Cerebellar nuclear complex (tissue), 1 donor: ENCODE results near the gene HCRTR2.
"Not testable (repeated sequence)": the region's sequence is repeated elsewhere in the genome, so short reads cannot be mapped to it uniquely, and the experiment has no call there.

ENCODE experiments used
- DNase-seq, 2 experiments: peaks; one replicate each; lab custom pipeline; 2025; lab: John Stamatoyannopoulos, UW

Gene HCRTR2

DNA sequence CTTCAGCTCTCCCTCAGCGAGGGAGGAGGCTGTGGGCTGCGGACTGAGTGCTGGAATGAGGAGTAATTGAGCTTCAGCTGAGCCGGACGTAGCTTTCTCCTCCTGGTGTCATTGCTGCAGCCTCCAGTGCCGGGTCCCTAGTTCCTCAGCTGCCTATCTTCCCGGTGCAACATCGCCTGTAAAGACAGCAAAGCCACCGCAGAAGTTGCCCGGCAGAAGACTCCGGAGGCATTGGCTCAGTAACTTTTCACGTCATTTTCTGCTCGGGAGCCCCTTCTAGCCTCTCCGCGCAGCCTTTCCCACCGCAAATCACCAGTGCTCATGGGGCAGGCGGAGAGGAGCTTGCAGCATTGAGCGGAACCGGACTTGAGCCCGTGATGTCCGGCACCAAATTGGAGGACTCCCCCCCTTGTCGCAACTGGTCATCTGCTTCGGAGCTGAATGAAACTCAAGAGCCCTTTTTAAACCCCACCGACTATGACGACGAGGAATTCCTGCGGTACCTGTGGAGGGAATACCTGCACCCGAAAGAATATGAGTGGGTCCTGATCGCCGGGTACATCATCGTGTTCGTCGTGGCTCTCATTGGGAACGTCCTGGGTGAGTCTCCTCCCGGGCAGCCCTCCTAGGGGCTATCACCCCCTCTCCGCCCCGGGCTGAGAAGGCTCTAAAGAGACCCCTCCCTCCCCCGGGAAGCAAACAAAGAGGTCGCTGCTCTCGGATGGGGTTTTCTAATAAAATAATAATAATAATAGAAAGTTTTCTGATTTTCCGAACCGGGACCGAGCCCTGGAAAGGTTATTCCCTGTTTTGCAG lies at the start of gene HCRTR2:
Gene HCRTR2 (plus strand): TSS at position 305 of the 816 bp plus-strand sequence. CDS start 73 bp downstream, at position 378.
- DNase-seq, result no peak

- DNase-seq, result no peak
Measured at GRCh38 chr6:55130806-55131324, 43.5 kb upstream of the HCRTR2 start.

DNA sequence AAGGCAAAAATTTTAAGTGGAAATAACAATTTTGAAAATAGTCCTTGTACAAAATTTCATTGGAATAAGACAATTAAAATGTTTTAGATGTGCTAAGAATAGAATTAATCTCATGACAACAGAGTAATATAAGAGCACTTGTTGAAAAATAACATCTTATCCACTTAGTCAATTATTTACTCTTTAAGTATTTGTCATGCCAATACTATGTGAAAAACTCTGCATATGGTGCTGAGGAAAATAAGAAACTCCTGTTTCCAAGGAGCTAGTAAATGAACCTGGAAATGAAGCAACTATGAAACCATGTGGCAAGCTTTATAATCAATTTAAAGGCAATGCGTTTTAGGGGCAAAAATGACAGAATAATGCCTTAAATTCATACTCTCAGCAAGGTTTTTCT lies 42.7 kb upstream of the HCRTR2 start:
- DNase-seq, result no peak

GRCh38 chr6:55136916-55137315 lies 37.4 kb upstream of the HCRTR2 start:
- DNase-seq, result no peak

GRCh38 chr6:55137929-55138693 lies 36.2 kb upstream of the HCRTR2 start:
- DNase-seq, result no peak

- no peak for DNase-seq
Measured at GRCh38 chr6:55141611-55142010, 32.7 kb upstream of the HCRTR2 start.

DNA sequence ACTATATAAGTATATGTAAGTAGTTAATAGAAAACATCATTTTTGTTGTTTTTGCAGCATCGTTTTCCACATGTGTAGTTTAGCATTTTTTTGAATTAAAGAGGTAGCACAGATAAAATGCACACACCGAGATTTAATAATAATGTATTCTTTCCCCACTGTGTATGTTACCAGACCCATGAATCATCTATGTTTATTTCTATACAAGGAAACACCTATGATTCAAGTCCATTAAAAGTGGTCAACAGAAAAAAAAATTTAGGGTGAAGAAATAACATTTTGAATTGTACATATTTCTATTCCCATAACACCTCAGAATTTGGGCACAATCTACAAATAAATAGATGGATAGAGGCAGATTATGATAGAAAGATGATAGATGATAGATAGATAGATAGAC lies 31.7 kb upstream of the HCRTR2 start:
- DNase-seq, result no peak

DNA sequence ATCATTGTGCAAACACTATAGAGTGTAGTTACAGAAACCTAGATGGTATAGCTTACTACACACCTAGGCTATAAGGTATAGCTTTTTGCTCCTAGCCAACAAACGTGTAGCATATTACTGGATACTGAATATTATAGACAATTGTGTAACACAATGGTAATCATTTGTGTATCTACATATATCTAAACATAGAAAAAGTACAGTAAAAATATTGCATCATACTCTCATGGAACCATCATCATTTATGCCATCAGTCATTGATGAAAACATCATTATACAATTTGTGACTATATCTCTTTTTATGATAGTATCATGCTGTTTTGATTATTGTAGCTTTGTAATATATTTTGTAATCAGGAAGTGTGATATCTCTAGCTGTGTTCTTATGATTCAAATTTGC lies 21.0 kb upstream of the HCRTR2 start:
- DNase-seq, result no peak

DNA sequence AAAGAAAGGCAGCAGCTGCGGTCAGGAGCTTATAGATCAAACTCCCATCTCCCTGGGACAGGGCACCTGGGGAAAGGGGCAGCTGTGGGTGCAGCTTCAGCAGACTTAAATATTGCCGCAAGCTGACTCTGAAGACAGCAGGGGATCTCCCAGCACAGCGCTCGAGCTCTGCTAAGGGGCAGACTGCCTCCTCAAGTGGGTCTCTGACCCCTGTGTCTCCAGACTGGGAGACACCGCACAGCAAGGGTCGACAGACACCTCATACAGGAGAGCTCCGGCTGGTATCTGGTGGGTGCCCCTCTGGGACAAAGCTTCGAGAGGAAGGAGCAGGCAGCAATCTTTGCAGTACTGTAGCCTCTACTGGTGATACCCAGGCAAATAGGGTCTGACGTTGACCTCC lies 15.5 kb upstream of the HCRTR2 start:
- DNase-seq, result not testable (repeated sequence)

DNA sequence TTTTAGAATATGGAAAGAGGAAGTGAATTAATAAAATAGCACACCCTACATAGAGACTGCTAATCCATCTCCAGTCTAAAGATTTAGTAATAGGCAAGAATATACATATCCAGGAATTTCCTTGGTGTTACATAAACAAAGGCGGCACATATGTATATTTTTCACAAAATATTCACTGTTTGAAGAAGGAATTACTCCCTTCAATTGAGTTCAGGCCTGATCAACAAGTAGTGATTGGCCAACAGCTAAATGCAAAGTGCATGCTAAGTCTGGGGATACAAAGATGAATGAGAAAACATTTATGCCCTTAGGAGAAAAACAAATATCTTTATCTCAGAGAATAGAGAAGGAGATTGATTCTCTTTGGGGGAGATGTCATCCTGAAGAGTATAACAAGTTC lies 6.5 kb upstream of the HCRTR2 start:
- no peak for DNase-seq

DNA sequence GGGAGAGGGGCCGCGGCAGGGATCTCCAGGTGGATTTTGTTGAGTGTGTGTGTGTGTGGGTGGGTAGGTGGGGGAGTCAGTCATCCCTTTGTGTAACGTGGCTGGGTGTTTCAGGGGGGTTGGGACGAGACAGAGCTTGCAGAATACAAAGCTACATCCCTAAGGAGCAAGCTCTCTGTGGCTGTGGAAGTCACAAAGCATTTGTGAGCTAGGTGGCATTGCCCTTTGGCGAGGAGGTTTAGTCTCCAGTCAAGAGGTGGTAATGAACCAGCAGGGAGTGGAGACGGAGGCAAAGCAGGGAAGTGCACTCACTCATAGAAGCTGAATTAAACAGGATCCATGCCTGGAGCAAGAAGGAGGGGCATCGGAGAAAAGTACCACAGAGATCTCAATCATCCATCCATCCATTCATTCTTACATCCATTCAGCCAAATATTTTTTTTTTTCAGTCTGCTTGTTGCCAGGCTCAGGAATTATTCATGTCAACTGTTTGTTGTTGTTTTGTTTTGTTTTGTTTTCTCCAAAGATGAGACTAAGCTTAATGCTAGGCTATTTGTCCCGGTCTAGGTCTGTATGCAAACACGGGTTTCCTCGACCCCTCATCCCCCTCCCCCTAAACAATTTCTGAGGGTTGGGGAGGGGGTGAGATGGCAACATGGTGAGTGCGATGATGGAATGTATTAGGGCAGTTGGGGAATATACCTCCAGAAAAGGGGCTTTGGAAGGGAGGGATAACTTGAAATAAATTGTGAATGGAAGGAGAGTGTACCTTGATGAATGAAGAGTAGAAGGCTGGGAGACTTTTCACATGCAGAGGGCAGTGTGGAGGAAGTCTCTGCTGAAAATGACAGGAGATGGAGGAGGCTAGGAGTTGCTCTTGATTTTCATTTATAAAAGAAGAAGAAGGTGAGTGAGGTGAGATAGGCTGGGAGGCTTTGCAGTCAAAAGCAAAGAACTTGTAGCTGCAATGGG lies 1.0 kb downstream of the HCRTR2 start:
- no peak for DNase-seq

DNA sequence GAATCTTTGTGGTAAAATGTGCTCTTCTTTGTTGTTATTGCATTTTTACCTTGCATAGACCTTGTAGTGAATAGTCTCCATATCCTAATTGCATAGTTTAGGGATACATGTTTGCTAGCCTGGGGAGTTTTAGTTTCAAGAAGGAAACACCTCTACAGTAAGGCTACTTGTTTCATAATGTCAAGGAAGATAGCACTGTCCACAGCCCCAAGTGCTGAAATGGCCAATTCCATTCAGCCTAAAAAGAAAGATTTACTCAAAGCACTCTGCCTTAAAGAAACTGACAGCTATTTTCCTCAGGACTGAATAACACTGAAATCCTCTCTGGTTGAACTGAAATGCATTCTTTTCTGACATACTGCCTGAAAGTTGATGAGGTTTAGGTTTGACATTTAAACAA lies 2.6 kb downstream of the HCRTR2 start:
- no peak for DNase-seq

DNA sequence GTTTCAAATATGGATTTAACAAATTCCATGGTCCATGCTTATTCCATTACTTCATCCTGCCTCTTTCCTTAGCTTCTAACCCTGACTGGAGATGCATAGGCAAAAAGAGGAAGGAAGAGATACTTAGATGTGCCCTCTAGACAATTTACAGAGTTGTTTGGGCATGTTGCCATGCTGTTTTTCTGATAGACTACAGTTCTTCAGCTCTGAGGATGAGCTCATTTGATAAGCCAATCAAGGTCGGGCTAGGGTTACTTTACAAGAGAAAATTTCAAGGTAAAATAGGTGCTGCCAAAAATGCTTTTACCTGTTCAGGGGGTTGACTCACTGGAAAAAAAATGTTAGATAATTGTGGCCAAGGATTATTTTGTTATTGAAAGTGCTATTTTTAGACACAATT lies 5.9 kb downstream of the HCRTR2 start:
- DNase-seq, result no peak

DNA sequence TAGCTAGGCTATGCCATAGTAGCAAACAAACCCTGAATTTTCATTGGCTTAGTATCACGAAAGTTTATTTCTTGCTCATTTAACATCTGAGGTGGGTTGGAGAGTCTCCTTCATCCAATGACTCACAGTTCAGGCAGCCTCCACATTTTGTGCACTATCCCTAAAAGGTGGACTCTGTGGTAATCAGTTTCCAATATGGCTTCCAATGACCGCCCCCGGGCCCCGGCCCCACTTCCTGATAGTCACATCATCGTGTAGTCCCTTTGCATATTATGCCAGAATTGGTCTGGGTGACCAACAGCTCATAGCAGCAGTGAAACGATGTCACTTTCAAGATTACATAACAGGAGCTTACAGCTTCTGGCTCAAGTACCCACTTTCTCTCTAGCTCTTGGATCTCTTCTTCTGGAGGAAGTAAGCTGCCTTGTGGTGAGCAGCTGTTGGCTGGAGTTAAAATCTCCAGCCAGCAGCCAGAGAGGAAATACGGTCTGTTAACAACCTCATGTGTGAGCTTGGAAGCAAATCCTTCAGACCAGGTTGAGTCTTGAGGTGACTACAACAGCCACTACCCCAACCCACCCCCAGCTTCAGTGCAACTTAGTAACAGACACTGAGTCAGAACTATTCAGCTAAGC lies 7.8 kb downstream of the HCRTR2 start:
- DNase-seq, result no peak

- DNase-seq, result no peak
Measured at GRCh38 chr6:55184782-55185530, 10.6 kb downstream of the HCRTR2 start.

DNA sequence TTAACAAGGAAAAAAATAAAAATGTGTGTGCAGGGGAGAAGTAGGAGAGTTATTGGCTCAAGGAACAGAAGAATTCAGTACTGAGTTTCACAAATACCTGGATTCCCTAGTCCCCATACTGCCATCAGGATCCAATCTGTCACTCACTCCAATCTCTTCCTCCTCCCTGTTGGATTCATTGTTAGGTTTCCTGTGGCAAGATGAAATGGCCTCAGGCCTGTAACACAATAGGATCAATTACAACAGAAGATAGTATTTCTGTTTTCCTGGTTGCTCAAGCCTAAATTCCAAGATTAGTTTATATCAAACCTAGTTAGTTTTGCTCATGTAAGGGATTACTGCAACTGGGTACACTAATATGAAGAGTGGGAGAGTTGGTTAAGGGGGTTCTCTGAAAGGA lies 24.4 kb downstream of the HCRTR2 start:
- DNase-seq, result no peak

DNA sequence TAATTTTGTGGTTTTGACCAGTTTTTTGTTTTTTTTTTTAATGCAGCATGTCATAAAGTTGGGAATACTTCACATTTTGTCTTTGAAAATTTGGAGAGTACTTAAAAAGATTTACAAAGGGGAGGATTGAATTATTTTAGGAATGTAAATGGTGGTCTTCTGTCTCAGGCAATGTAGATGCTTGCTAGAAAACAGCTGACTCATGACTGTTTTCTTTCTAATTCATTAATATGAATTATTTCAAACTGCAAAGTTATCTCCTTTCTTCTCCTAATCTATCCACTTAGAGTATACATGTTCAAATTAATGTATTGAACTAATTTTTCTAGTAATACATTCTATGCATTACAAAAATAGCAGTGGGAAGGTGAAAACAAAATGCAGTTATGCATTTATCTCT lies 24.9 kb downstream of the HCRTR2 start:
- no peak for DNase-seq

DNA sequence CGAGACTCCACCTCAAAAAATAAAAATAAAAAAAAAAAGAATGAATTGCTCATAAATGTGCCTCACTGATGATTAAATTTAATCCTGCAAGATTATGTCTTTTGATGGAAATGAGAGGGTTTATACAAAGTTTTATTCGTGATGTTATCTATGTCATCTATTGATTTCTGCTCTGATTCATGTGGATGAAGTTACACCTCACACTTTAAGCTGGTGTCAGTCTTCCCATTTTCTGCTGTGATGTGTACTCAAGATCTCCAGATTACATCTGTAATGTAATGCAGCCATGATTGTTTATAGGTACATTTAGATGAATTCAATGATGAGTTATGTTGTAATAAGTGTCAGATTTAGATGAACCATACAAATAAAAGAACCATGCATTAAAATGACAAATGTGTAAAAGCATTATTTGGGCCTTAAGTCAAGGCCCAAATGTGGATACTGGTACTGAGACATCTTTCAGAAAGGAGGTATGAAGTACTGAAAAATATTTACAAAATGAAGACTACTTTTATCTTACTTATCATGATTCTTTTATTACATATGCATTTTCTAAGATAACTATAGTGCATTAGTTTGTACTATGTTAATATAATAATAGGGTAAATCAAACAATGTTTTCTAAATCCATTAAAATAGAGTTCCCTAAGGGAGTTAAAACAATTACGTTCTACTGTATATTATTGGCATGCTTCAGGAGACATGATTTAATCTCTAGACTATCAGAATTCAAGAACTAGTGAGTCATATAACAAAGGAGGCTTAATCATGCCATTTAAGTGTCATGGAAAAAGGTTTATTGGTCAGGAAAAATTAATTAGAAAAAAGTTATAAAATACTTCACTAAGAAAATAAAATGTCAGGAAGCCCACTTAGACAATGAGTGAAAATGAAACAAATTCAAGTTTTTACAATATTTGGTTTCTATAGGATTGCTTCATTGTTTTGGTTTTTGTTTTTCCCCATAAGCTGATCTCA lies 34.5 kb downstream of the HCRTR2 start:
- DNase-seq, result no peak

DNA sequence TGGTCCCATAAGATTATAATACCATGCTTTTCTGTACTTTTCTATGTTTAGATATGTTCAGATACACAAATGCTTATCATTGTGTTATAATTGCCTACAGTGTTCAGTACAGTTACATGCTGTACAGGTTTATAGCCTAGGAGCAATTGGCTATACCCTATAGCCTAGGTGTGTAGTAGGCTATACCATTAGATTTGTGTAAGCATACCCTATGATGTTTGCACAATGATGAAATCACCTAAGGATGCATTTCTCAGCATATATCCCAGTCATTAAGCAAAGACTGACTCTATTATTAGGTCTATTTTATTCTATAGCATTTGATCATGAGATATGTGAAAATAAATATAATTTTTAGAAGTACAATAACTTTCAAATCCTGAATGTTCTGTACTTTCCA lies 36.6 kb downstream of the HCRTR2 start:
- no peak for DNase-seq
